A549 (cell line): ENCODE measurements around the gene NOP9.

Experiments used
- EP300 ChIP-seq, 2 experiments: fragments of >200 bp; sonication (Bioruptor Twin); formaldehyde crosslinking; IDR thresholded peaks; 2 replicates in 1 of 2; 3 replicates in 1 of 2; pipeline ENCODE4 v1.6.1; 2016 to 2017
- POLR2A ChIP-seq: IDR thresholded peaks from 2 replicates; pipeline ENCODE4 v1.6.1; 2012; ENCODE audit warnings: mild to moderate bottlenecking, low read length
- TF ChIP-seq, protein P1 (sequence below): fragments of >200 bp; sonication (Bioruptor Twin); formaldehyde crosslinking; IDR thresholded peaks from 3 replicates; pipeline ENCODE4 v1.5.1; 2016
- TF ChIP-seq, protein P2 (sequence below): fragments of 200-600 bp; sonication (generic); IDR thresholded peaks from 2 replicates; pipeline ENCODE4 v1.6.1; 2016; ENCODE audit warnings: antibody characterized with exemption, mild to moderate bottlenecking, moderate library complexity

DNA sequence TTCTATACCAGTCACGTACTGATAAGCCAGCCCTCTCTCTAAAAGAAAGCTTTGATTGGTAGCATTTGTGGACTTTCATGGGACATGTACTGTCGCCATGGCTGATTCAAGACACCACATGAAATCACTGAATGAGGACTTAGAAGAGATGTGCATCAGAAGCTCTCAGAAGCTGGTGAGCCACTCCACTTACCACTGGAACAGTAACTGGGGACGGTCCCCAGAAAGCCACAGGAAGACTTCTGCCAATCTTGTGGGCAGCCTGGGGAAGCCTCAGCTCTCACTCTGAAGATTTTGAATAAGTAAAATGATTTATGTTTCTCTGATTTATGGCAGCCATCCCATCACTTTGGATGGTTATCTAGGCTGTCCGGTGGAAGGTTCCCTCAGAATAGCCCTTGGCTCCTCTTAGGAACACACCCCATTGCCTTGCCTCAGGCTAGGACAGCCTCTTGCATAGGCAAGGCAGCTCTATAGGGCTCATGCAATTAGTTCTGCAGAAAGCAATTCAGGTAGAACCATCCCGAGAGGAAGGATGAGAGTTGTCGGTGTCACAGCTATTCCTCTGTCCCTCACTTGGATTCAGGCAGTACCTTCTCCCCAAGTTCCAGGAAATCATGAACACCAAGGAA lies 9.9 kb upstream of the NOP9 start:
- TF ChIP-seq, protein P1, sequence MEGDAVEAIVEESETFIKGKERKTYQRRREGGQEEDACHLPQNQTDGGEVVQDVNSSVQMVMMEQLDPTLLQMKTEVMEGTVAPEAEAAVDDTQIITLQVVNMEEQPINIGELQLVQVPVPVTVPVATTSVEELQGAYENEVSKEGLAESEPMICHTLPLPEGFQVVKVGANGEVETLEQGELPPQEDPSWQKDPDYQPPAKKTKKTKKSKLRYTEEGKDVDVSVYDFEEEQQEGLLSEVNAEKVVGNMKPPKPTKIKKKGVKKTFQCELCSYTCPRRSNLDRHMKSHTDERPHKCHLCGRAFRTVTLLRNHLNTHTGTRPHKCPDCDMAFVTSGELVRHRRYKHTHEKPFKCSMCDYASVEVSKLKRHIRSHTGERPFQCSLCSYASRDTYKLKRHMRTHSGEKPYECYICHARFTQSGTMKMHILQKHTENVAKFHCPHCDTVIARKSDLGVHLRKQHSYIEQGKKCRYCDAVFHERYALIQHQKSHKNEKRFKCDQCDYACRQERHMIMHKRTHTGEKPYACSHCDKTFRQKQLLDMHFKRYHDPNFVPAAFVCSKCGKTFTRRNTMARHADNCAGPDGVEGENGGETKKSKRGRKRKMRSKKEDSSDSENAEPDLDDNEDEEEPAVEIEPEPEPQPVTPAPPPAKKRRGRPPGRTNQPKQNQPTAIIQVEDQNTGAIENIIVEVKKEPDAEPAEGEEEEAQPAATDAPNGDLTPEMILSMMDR = no peak
- TF ChIP-seq, protein P2, sequence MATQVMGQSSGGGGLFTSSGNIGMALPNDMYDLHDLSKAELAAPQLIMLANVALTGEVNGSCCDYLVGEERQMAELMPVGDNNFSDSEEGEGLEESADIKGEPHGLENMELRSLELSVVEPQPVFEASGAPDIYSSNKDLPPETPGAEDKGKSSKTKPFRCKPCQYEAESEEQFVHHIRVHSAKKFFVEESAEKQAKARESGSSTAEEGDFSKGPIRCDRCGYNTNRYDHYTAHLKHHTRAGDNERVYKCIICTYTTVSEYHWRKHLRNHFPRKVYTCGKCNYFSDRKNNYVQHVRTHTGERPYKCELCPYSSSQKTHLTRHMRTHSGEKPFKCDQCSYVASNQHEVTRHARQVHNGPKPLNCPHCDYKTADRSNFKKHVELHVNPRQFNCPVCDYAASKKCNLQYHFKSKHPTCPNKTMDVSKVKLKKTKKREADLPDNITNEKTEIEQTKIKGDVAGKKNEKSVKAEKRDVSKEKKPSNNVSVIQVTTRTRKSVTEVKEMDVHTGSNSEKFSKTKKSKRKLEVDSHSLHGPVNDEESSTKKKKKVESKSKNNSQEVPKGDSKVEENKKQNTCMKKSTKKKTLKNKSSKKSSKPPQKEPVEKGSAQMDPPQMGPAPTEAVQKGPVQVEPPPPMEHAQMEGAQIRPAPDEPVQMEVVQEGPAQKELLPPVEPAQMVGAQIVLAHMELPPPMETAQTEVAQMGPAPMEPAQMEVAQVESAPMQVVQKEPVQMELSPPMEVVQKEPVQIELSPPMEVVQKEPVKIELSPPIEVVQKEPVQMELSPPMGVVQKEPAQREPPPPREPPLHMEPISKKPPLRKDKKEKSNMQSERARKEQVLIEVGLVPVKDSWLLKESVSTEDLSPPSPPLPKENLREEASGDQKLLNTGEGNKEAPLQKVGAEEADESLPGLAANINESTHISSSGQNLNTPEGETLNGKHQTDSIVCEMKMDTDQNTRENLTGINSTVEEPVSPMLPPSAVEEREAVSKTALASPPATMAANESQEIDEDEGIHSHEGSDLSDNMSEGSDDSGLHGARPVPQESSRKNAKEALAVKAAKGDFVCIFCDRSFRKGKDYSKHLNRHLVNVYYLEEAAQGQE = no peak
- TF ChIP-seq POLR2A (no peak), EP300 (IDR thresholded peaks at IDR 0.05) (no peak)
